ENCODE measurements around the gene SERTAD3. TPM values are rescaled to one million over a fixed set of nuclear protein-coding genes. Genes with fewer than 3 reads are reported as not detected.

Gene SERTAD3
- polyA plus RNA-seq, 1 donor (not counting 4 experiments of a cell fraction or from before 2014, with no cell fraction given) = 11.8 TPM

- dilution Hi-C loops (cut with MboI; ENCODE audit: extremely low pct_ligation_motif_present, low sequenced_read_pairs) = no loop called here
- H2AFZ ChIP-seq (ENCODE audit: control insufficient read depth, low read length) = peak overlapping the region; percentile 15
- no peaks in the 10 kb centered on the region for H3K27me3 ChIP-seq (ENCODE audit: control insufficient read depth, extremely low read depth, insufficient read depth, low read length)
- no peaks in the 10 kb centered on the region for H3K9me1 ChIP-seq (ENCODE audit: control insufficient read depth, extremely low read depth, insufficient read depth, low read length)
- no peak overlapping the region for H3K27ac ChIP-seq (ENCODE audit: control insufficient read depth, insufficient read depth, low read length)
- TF ChIP-seq CTCF (optimal IDR thresholded peaks at IDR 0.05 in 1 of 3, IDR thresholded peaks at IDR 0.05 in 1 of 3, conservative IDR thresholded peaks at IDR 0.05 in 1 of 3; ENCODE audit: extremely low read depth in 1 of 3, insufficient read depth in 2 of 3, low read length in 3 of 3) (no peak), EZH2 (IDR thresholded peaks at IDR 0.05; ENCODE audit: low read length) (no peak)
- no peaks in the 10 kb centered on the region for H4K20me1 ChIP-seq (ENCODE audit: control insufficient read depth, extremely low read depth, insufficient read depth, low read length)
- no peaks in the 10 kb centered on the region for H3K9me3 ChIP-seq (ENCODE audit: control insufficient read depth, low read depth, low read length)
- no peaks in the 10 kb centered on the region for H3K36me3 ChIP-seq (ENCODE audit: control insufficient read depth in 2 of 2, extremely low read depth in 1 of 2, insufficient read depth in 2 of 2, low read length in 2 of 2)
- no peak overlapping the region for H3K4me2 ChIP-seq (ENCODE audit: control insufficient read depth, extremely low read depth, insufficient read depth, low read depth, low read length)
- no peaks in the 10 kb centered on the region for H3K79me2 ChIP-seq (ENCODE audit: control insufficient read depth, insufficient read depth, low read length)
- H3K4me3 ChIP-seq (ENCODE audit: control insufficient read depth in 2 of 3, extremely low read depth in 1 of 3, insufficient read depth in 2 of 3, low read depth in 1 of 3, low read length in 3 of 3) = no peak overlapping the region
- peaks cover 11% of the 10 kb centered on the region for H3K4me1 ChIP-seq (ENCODE audit: control insufficient read depth, extremely low read depth, insufficient read depth, low read length)
- DNase-seq (ENCODE audit: low read depth, low spot score) (no peak), FAIRE-seq (no peak)
- no peak overlapping the region for H3K9ac ChIP-seq (ENCODE audit: control insufficient read depth, extremely low read depth, insufficient read depth, low read length)
Measured at GRCh38 chr19:40407714-40408597, 36.2 kb downstream of the SERTAD3 start.

GRCh38 chr19:40403262-40403984 is 40.7 kb downstream of the SERTAD3 start:
- Histone ChIP-seq H3K27me3 (ENCODE audit: control insufficient read depth, extremely low read depth, insufficient read depth, low read length) (no peaks in the 10 kb centered on the region), H3K4me3 (ENCODE audit: control insufficient read depth in 2 of 3, extremely low read depth in 1 of 3, insufficient read depth in 2 of 3, low read depth in 1 of 3, low read length in 3 of 3) (peak overlapping the region; percentile 47 to 60 (median 56)), H3K4me1 (ENCODE audit: control insufficient read depth, extremely low read depth, insufficient read depth, low read length) (peaks cover 2% of the 10 kb centered on the region), H3K79me2 (ENCODE audit: control insufficient read depth, insufficient read depth, low read length) (no peaks in the 10 kb centered on the region), H3K4me2 (ENCODE audit: control insufficient read depth, extremely low read depth, insufficient read depth, low read depth, low read length) (peak overlapping the region; percentile 76), H4K20me1 (ENCODE audit: control insufficient read depth, extremely low read depth, insufficient read depth, low read length) (no peaks in the 10 kb centered on the region), H3K9ac (ENCODE audit: control insufficient read depth, extremely low read depth, insufficient read depth, low read length) (peak overlapping the region; percentile 58), H3K9me3 (ENCODE audit: control insufficient read depth, low read depth, low read length) (no peaks in the 10 kb centered on the region), H3K27ac (ENCODE audit: control insufficient read depth, insufficient read depth, low read length) (peak overlapping the region; percentile 14), H3K36me3 (ENCODE audit: control insufficient read depth in 2 of 2, extremely low read depth in 1 of 2, insufficient read depth in 2 of 2, low read length in 2 of 2) (no peaks in the 10 kb centered on the region), H2AFZ (ENCODE audit: control insufficient read depth, low read length) (peak overlapping the region; percentile 84), H3K9me1 (ENCODE audit: control insufficient read depth, extremely low read depth, insufficient read depth, low read length) (no peaks in the 10 kb centered on the region)
- DNase-seq (ENCODE audit: low read depth, low spot score) = peak; percentile 44
- dilution Hi-C loops (cut with MboI; ENCODE audit: extremely low pct_ligation_motif_present, low sequenced_read_pairs) = no loop called here
- TF ChIP-seq EZH2 (IDR thresholded peaks at IDR 0.05; ENCODE audit: low read length) (no peak), CTCF (optimal IDR thresholded peaks at IDR 0.05 in 1 of 3, IDR thresholded peaks at IDR 0.05 in 1 of 3, conservative IDR thresholded peaks at IDR 0.05 in 1 of 3; ENCODE audit: extremely low read depth in 1 of 3, insufficient read depth in 2 of 3, low read length in 3 of 3) (no peak)
- no peak for FAIRE-seq
